B cell (primary cell): ENCODE measurements around the gene SHLD1.

Source experiments
- EZH2 ChIP-seq: IDR thresholded peaks from 2 replicates; pipeline ENCODE4 v1.6.1; 2012; ENCODE audit warnings: borderline replicate concordance, low read depth, mild to moderate bottlenecking, moderate library complexity, low read length; ENCODE audit not compliant: insufficient read depth, poor library complexity, severe bottlenecking
- TF ChIP-seq, protein P1 (sequence below): fragments of 200-600 bp; IDR thresholded peaks from one replicate; pipeline ENCODE4 v1.8.0; 2022; ENCODE audit warnings: antibody characterized with exemption, mild to moderate bottlenecking

DNA sequence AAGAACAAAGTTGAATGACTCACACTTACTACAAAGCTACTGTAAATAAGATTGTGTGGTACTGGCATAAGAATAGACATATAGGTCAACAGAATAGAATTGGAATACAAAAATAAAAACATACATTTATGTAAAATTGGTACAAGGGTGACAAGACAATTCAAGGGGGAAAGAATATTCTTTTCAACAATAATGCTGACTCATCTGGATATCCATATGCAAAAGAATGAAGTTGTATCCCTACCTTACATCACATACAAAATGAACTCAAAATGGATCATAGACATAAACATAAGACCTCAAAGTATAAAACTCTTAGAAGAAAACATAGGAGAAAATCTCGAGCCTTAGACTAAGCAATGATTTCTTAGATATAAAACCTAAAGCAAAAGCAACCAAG is 149.2 kb downstream of the SHLD1 start:
- no peak for TF ChIP-seq EZH2
- TF ChIP-seq, protein P1, sequence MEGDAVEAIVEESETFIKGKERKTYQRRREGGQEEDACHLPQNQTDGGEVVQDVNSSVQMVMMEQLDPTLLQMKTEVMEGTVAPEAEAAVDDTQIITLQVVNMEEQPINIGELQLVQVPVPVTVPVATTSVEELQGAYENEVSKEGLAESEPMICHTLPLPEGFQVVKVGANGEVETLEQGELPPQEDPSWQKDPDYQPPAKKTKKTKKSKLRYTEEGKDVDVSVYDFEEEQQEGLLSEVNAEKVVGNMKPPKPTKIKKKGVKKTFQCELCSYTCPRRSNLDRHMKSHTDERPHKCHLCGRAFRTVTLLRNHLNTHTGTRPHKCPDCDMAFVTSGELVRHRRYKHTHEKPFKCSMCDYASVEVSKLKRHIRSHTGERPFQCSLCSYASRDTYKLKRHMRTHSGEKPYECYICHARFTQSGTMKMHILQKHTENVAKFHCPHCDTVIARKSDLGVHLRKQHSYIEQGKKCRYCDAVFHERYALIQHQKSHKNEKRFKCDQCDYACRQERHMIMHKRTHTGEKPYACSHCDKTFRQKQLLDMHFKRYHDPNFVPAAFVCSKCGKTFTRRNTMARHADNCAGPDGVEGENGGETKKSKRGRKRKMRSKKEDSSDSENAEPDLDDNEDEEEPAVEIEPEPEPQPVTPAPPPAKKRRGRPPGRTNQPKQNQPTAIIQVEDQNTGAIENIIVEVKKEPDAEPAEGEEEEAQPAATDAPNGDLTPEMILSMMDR: no peak
